Iris pigment epithelial cell (primary cell): Measurements from ENCODE around the gene NUP50.

Experiments used
- DNase-seq: peaks from one replicate; pipeline ENCODE4 v3.0.0-alpha.2; 2011; ENCODE audit warnings: low read depth

The NUP50 gene

GRCh38 chr22:45210577-45210976 lies 46.9 kb downstream of the NUP50 start:
- no peak for DNase-seq

- peak; percentile 28 for DNase-seq
These were observed 47.3 kb downstream of the NUP50 start for GRCh38 chr22:45210991-45211390.

GRCh38 chr22:45211435-45211834 lies 47.7 kb downstream of the NUP50 start:
- no peak for DNase-seq

- no peak for DNase-seq
These were observed 48.1 kb downstream of the NUP50 start for GRCh38 chr22:45211848-45212247.

GRCh38 chr22:45212306-45212709 lies 48.6 kb downstream of the NUP50 start:
- DNase-seq, result peak; percentile 85

GRCh38 chr22:45212992-45213751 lies 49.4 kb downstream of the NUP50 start:
- peak; percentile 72 for DNase-seq

- peak; percentile 59 for DNase-seq
These were observed 52.6 kb downstream of the NUP50 start for GRCh38 chr22:45216133-45217003.

GRCh38 chr22:45217345-45217744 lies 53.6 kb downstream of the NUP50 start:
- DNase-seq, result no peak

GRCh38 chr22:45217806-45218205 lies 54.1 kb downstream of the NUP50 start:
- no peak for DNase-seq

- no peak for DNase-seq
These were observed 55.3 kb downstream of the NUP50 start for GRCh38 chr22:45218976-45219375.

- no peak for DNase-seq
These were observed 57.5 kb downstream of the NUP50 start for GRCh38 chr22:45221201-45221600.

GRCh38 chr22:45223304-45224117 lies 59.8 kb downstream of the NUP50 start:
- DNase-seq, result no peak

- DNase-seq, result no peak
These were observed 60.6 kb downstream of the NUP50 start for GRCh38 chr22:45224331-45224730.

GRCh38 chr22:45224988-45225731 lies 61.4 kb downstream of the NUP50 start:
- DNase-seq, result no peak

- peak; percentile 62 for DNase-seq
These were observed 62.2 kb downstream of the NUP50 start for GRCh38 chr22:45225732-45226502.

- DNase-seq, result no peak
These were observed 62.9 kb downstream of the NUP50 start for GRCh38 chr22:45226503-45227186.

- no peak for DNase-seq
These were observed 64.1 kb downstream of the NUP50 start for GRCh38 chr22:45227645-45228400.

- DNase-seq, result no peak
These were observed 64.7 kb downstream of the NUP50 start for GRCh38 chr22:45228401-45228754.

- DNase-seq, result no peak
These were observed 65.5 kb downstream of the NUP50 start for GRCh38 chr22:45229181-45229580.
